Heart left ventricle (tissue), 16 donors: ENCODE measurements around the gene RNF5. TPM values are rescaled to one million over a fixed set of nuclear protein-coding genes. Genes with fewer than 3 reads are reported as not detected.
"Not testable (repeated sequence)": the region's sequence is repeated elsewhere in the genome, so short reads cannot be mapped to it uniquely, and the experiment has no call there.

ENCODE experiments used
- ATAC-seq, 4 donors: fragments of 200-7000 bp; cut with Tn5 transposase; one replicate each; pipeline ENCODE4 v1.9.1; 2020 to 2022; ENCODE audit warnings: moderate library complexity in 4 of 4, mild to moderate bottlenecking in 3 of 4, moderate number of reproducible peaks in 1 of 4
- DNase-seq, 5 donors: peaks; one replicate each; pipeline ENCODE4 v3.0.0-alpha.2; 2020
- H3K27ac ChIP-seq, 12 donors: fragments of 200-600 bp; sonication (generic) in 4 of 12; one replicate each; pipeline versions ENCODE4 v1.5.0 to v1.8.0; 2016 to 2022; ENCODE audit warnings: mild to moderate bottlenecking in 2 of 12
- H3K27me3 ChIP-seq, 9 donors: fragments of 200-600 bp; sonication (generic) in 2 of 9; one replicate each; pipeline versions ENCODE4 v1.5.1 to v1.8.0; 2016 to 2022; ENCODE audit warnings: mild to moderate bottlenecking in 3 of 9
- H3K36me3 ChIP-seq, 9 donors: fragments of 200-600 bp; sonication (generic) in 2 of 9; one replicate each; pipeline versions ENCODE4 v1.5.0 to v1.8.0; 2018 to 2022; ENCODE audit warnings: mild to moderate bottlenecking in 2 of 9
- H3K4me1 ChIP-seq, 12 donors: fragments of 200-600 bp; sonication (generic) in 4 of 12; one replicate each; pipeline versions ENCODE4 v1.5.0 to v1.8.0; 2016 to 2022; ENCODE audit warnings: mild to moderate bottlenecking in 3 of 12
- H3K4me3 ChIP-seq, 12 donors: fragments of 200-600 bp; sonication (generic) in 4 of 12; one replicate each; pipeline versions ENCODE4 v1.5.0 to v1.8.0; 2017 to 2022; ENCODE audit warnings: mild to moderate bottlenecking in 9 of 12, moderate library complexity in 4 of 12
- H3K9me3 ChIP-seq, 12 donors: fragments of 200-600 bp; sonication (generic) in 4 of 12; one replicate each; pipeline versions ENCODE4 v1.5.0 to v1.8.0; 2016 to 2022; ENCODE audit warnings: mild to moderate bottlenecking in 1 of 12
- POLR2A ChIP-seq, 2 donors: fragments of 450-650 bp; IDR thresholded peaks; one replicate each; pipeline ENCODE4 v1.6.1; 2017; ENCODE audit warnings: antibody characterized with exemption in 2 of 2, mild to moderate bottlenecking in 2 of 2, moderate library complexity in 2 of 2
- WGBS, 4 donors: extraction: QIAGEN DNeasy Blood & Tissue Kit in 2 of 4; methylation state at CpG; one replicate each; pipeline versions ENCODE4 v1.1.5 to v1.1.7; 2013 to 2018; 5-methylcytosine and 5-hydroxymethylcytosine counted together
- intact Hi-C, 10 donors: fragments of 100-400 bp; cut with DNase I; formaldehyde crosslinking; loops; one replicate each; pipeline versions ENCODE4 v1.11.1 to v1.14.2; 2022
- polyA plus RNA-seq, 2 donors: library from polyadenylated mRNA; stranded (reverse); fragments of 200-250 nt; gene quantifications; one replicate each; pipeline ENCODE4 v1.2.3, GENCODE V29; 2013
- total RNA-seq, 9 donors: library from RNA; depleted of rRNA in 2 of 9; stranded (reverse); fragments of >200 nt in 2 of 9; fragmentation: NEBNext Ultra II Directional in 3 of 9; extraction: Animal tissue kit (Norgen Biotek cat#: 25700) in 3 of 9; gene quantifications; one replicate each; pipeline versions ENCODE4 v1.1.0 to v1.2.4, GENCODE V29; 2016 to 2023
- TF ChIP-seq, protein P1 (sequence below), 12 donors: fragments of 200-600 bp; sonication (generic) in 4 of 12; IDR thresholded peaks; one replicate each; pipeline versions ENCODE4 v1.5.0 to v1.8.0; 2018 to 2022; ENCODE audit warnings: antibody characterized with exemption in 12 of 12, mild to moderate bottlenecking in 5 of 12
- donor health status: ischemic (EF 13 %, LVEDD 7.1; RV severe dilation, severe dysfunction).
- donor health status: healthy with polysubstance abuse.
- donor health status: DM: no; HTN: yes; CAD: no.
- donor health status: DM: no; HTN: no; CAD: no.
- donor health status: ischemic (EF 25% LVEDD 6.9; RV normal size, moderate dysfunction).
- donor health status: ischemic (EF 25% LVEDD 5.7; RV mildly dilated, moderate dysfunction).
- donor health status: healthy.
- donor health status: DM: yes; HTN: yes; CAD: no.
- donor health status: ischemic (EF 35%, LVEDD 5.7; RV mildly dilated, moderate dysfunction).
- donor health status: nonischemic (EF 11% LVEDD 7.7; RV severe dilation, severe dysfunction).
- donor health status: DM: yes; HTN: yes; CAD: no.
- donor health status: PGD.
- donor health status: ischemic (EF 29% LVEDD 5.4; RV normal size, mild dysfunction).
- donor health status: nonischemic (EF 23%, LVEDD 6.1; RV moderate dilation, normal function).

Gene RNF5
- total and polyA plus RNA-seq, 11 donors, result 62.7 to 136 (median 89.9) TPM

DNA sequence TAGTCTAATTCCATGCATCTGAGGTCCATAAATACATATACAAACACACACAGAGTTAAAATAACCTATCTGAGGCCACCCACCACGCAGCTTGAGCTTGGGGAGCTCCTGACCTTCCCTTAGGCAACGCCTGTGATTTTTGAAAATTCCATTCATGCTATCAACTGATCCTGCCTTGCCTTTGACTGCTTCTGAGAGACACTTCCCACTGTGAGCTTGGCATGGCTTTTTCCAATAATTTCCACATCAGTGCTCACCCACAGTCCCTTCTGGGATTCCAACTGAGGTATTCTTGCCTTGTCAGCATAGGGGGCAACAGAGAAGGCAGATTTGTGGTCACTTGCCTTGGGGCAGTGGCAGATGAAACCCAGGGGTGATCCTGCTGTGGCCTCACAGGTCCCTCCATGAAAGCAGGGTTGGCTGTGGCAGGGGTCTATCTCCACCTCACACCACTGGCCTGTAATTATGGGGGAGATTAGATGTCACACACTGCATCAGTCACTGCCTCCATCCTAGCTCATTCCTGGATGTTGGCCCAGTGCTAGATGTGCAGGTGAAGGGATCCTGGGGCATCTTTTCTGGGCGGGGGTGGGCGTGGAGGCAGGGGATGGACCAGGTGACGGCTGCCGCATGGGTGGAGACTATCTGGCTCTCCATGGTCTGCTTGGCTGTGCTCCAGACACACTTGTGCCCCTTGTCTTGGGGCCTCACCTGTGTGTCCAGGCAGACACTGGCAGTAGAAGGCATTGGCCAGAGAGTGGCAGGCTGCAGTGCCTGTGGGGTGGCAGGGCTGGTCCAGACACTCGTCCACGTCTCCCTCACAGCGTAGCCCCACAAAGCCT, 25.4 kb downstream of the RNF5 start:
- Histone ChIP-seq H3K36me3 (peaks cover 0 to 67% (median 27%) of the 10 kb centered on the region in 9 donors), H3K4me1 (no peaks in the 10 kb centered on the region), H3K4me3 (no peak overlapping the region), H3K27me3 (no peaks in the 10 kb centered on the region), H3K27ac (no peak overlapping the region), H3K9me3 (no peaks in the 10 kb centered on the region)
- WGBS, 4 donors, result 78 to 91% (median 82%) methylated on average over 6 to 9 of the region's 9 CpGs
- intact Hi-C loops, result no loop called here
- no peak for DNase-seq
- TF ChIP-seq, protein P1, sequence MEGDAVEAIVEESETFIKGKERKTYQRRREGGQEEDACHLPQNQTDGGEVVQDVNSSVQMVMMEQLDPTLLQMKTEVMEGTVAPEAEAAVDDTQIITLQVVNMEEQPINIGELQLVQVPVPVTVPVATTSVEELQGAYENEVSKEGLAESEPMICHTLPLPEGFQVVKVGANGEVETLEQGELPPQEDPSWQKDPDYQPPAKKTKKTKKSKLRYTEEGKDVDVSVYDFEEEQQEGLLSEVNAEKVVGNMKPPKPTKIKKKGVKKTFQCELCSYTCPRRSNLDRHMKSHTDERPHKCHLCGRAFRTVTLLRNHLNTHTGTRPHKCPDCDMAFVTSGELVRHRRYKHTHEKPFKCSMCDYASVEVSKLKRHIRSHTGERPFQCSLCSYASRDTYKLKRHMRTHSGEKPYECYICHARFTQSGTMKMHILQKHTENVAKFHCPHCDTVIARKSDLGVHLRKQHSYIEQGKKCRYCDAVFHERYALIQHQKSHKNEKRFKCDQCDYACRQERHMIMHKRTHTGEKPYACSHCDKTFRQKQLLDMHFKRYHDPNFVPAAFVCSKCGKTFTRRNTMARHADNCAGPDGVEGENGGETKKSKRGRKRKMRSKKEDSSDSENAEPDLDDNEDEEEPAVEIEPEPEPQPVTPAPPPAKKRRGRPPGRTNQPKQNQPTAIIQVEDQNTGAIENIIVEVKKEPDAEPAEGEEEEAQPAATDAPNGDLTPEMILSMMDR (IDR thresholded peaks at IDR 0.05), result no peak
- TF ChIP-seq POLR2A (IDR thresholded peaks at IDR 0.05), result no peak
- ATAC-seq, result no peak

DNA sequence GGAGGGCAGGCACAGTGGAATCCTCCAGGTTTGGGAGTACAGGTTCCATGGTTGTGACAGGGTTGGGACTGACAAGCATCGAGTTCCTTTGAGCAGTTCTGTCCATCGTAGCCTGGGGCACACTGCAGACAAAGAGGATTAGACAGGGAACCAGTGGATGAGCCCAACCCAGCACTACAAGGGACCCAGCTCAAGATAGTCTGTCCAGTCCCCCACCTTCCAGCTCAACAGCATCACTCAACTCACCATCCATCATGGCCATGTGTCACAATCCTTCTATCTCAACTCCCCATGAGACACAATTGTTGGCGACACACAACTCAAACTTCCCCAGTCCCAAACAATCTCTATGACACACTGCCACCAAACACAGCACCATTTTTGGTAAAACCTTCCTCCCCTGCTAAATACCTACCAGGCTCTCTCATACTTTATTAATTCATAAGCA, 26.1 kb downstream of the RNF5 start:
- TF ChIP-seq, protein P1 (IDR thresholded peaks at IDR 0.05), result no peak
- no peak for TF ChIP-seq POLR2A (IDR thresholded peaks at IDR 0.05)
- ATAC-seq (no peak), DNase-seq (no peak)
- Histone ChIP-seq H3K4me1 (no peaks in the 10 kb centered on the region), H3K27ac (no peak overlapping the region), H3K27me3 (no peaks in the 10 kb centered on the region), H3K36me3 (peaks cover 0 to 69% (median 27%) of the 10 kb centered on the region in 9 donors), H3K9me3 (no peaks in the 10 kb centered on the region), H3K4me3 (no peak overlapping the region)
- 81 to 87% (median 85%) methylated on average over 3 of the region's 3 CpGs for WGBS, 4 donors
- intact Hi-C loops, result no loop called here

DNA sequence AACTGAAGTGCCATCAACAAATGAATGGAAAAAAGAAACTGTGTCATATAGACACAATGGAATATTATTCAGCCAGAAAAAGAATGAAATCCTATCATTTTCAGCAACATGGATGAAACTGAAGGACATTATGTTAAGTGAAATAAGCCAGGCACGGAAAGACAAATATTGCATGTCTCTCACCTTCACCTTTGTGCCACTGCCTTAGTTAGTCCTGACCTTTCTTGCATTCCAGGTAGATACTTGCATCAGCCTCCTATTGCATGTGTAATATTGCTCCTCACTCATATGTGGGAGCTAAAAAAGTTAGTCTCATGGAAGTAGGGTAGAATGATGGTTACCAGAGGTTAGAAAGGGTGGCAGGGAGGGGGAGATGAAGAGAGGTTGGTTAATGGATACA, 30.8 kb downstream of the RNF5 start:
- WGBS, 4 donors, result 79 to 93% (median 85%) methylated on average over 1 of the region's 1 CpG
- intact Hi-C loops, result no loop called here

GRCh38 chr6:32210191-32210601, 32.0 kb downstream of the RNF5 start:
- TF ChIP-seq POLR2A (IDR thresholded peaks at IDR 0.05), result no peak
- TF ChIP-seq, protein P1 (IDR thresholded peaks at IDR 0.05), result no peak

More for the DNA sequence above, 30.8 kb downstream of the RNF5 start:
- no peak for TF ChIP-seq POLR2A (IDR thresholded peaks at IDR 0.05)
- H3K36me3 ChIP-seq, result peaks cover 0 to 50% (median 8%) of the 10 kb centered on the region in 9 donors
- H3K27me3 ChIP-seq, result no peaks in the 10 kb centered on the region
- no peaks in the 10 kb centered on the region for H3K4me1 ChIP-seq
- no peak overlapping the region for H3K27ac ChIP-seq
- H3K4me3 ChIP-seq, result no peak overlapping the region
- DNase-seq (no peak), ATAC-seq (no peak)
- no peaks in the 10 kb centered on the region for H3K9me3 ChIP-seq

DNA sequence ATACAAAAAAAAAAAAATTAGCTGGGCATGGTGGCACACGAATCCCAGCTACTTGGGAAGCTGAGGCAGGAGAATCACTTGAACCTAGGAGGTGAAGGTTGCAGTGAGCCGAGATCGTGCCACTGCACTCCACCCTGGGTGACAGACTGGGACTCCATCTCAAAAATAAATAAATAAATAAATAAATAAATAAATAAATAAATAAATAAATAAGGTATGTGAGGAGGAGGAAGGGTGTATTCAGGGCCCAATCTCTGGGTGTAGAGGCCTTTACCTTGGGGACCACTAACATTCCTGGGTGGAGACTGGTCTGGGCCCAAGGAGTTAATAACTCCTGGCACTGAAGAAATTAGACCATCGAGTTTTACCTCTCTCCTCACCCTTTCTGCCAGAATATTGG, 33.2 kb downstream of the RNF5 start:
- H3K4me3 ChIP-seq, H3K27ac ChIP-seq, H3K4me1 ChIP-seq, H3K9me3 ChIP-seq, ATAC-seq, DNase-seq, intact Hi-C loops, H3K27me3 ChIP-seq: not testable (repeated sequence)
- peaks cover 0 to 57% (median 4%) of the 10 kb centered on the region in 9 donors for H3K36me3 ChIP-seq
- WGBS, 4 donors, result 85 to 90% (median 88%) methylated on average over 4 of the region's 4 CpGs

More at GRCh38 chr6:32210191-32210601, 32.0 kb downstream of the RNF5 start:
- Histone ChIP-seq H3K9me3 (no peaks in the 10 kb centered on the region), H3K27me3 (no peaks in the 10 kb centered on the region), H3K4me1 (no peaks in the 10 kb centered on the region), H3K4me3 (no peak overlapping the region), H3K27ac (no peak overlapping the region), H3K36me3 (peaks cover 0 to 50% (median 4%) of the 10 kb centered on the region in 9 donors)
- ATAC-seq (no peak), DNase-seq (no peak)
- intact Hi-C loops, result no loop called here
- WGBS, 4 donors, result 85 to 90% (median 88%) methylated on average over 5 of the region's 5 CpGs
